ENCODE measurements around the gene OR2M4. TPM values are rescaled to one million over a fixed set of nuclear protein-coding genes. Genes with fewer than 3 reads are reported as not detected.
"Not testable (repeated sequence)": the region's sequence is repeated elsewhere in the genome, so short reads cannot be mapped to it uniquely, and the experiment has no call there.

Gene OR2M4
- total RNA-seq, 4 donors from 2014 or later, result not detected

DNA sequence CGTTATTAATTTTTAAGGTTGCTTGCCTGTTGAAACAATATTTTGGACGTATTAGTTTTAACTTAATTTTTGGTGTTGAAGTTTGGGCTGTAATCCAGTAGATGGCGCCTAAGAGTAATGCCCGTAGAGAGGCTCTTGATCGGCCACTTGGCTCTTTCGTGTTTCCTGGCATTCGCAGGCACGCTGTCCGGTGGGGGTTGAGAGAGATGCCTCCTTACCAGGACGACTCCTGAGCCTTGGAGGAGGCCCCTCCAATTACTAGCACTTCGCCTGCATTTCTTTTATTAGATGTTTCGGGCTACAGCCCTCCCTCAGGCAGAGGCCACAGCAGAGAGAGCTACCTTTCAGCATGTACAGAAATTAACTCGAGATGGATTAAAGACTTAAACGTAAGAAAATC is 12.0 kb downstream of the OR2M4 start:
- Histone ChIP-seq H3K27me3 (no peaks in the 10 kb centered on the region), H3K27ac (no peak overlapping the region), H3K4me3 (no peak overlapping the region), H3K36me3 (no peaks in the 10 kb centered on the region), H3K4me1 (no peaks in the 10 kb centered on the region), H3K9me3 (no peaks in the 10 kb centered on the region)
- 16% methylated on average over 14 of the region's 14 CpGs for WGBS
- no peak for DNase-seq (ENCODE audit: low spot score in 2 of 2)
- TF ChIP-seq CTCF (IDR thresholded peaks at IDR 0.05) (peak in 1 of 2 donors; percentile 43), POLR2A (IDR thresholded peaks at IDR 0.05) (no peak)

DNA sequence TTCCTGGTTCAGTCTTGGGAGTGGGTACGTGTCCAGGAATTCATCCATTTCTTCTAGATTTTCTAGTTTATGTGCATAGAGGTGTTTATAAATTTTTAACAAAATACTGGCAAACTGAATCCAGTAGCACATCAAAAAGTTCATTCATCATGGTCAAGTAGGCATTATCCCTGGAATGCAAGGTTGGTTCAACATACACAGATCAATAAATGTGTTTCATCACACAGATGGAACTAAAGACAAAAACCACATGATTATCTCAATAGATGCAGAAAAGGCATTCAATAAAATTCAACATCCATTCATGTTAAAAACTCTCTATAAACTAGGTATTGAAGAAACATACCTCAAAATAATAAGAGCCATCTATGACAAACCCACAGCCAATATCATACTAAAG is 28.1 kb downstream of the OR2M4 start:
- DNase-seq (ENCODE audit: low spot score in 2 of 2); H3K36me3 ChIP-seq; H3K27me3 ChIP-seq; H3K4me3 ChIP-seq; H3K9me3 ChIP-seq; H3K27ac ChIP-seq; H3K4me1 ChIP-seq: not testable (repeated sequence)
- 81% methylated on average over 1 of the region's 1 CpG for WGBS

DNA sequence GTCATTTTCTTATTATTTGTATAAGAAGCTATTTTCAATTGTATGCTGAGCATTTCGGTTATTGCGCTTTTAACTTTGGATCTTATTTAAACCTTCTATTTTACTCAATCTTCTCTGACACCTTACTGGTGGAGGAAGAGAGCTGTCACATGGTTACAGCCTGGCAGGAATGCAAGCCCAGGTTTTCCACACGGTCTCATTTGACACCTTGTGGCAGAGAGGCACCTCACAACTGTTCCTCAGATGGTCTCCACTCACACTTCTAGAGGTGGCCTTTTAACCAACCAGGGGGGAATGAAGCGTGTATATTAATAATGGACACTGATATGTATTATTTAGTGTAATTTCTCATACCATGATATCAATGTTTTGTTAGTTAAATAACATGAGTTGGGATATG is 37.0 kb downstream of the OR2M4 start:
- TF ChIP-seq POLR2AphosphoS5 (IDR thresholded peaks at IDR 0.05) (no peak), POLR2A (IDR thresholded peaks at IDR 0.05) (no peak), CTCF (IDR thresholded peaks at IDR 0.05) (no peak), EP300 (IDR thresholded peaks at IDR 0.05) (no peak)
- WGBS, result 63% methylated on average over 4 of the region's 4 CpGs
- no peaks in the 10 kb centered on the region for H3K4me1 ChIP-seq
- H3K27me3 ChIP-seq, result no peaks in the 10 kb centered on the region
- no peak for DNase-seq (ENCODE audit: low spot score in 2 of 2)
- no peaks in the 10 kb centered on the region for H3K36me3 ChIP-seq
- H3K9me3 ChIP-seq, result no peaks in the 10 kb centered on the region
- H3K27ac ChIP-seq, result no peak overlapping the region
- no peak overlapping the region for H3K4me3 ChIP-seq

DNA sequence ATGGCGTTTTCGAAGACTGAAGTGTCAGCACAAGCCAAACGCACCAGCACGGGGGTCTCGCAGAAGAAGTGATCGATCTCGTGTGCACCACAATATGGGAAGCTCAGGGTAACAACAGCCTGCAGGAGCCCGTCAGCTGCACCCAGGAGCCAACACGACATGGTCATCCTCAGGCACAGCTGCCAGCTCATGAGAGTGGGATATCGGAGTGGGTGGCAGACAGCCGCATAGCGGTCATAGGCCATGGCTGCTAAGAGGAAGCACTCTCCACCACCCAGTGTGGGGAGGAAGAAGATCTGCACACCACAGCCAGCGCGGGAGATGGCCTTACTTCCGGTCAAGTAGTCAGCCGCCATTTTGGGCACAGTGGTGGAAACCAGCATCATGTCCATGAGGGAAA is 42.0 kb downstream of the OR2M4 start:
- 100% methylated on average over 2 of the region's 16 CpGs for WGBS
- H3K4me3 ChIP-seq; H3K9me3 ChIP-seq; H3K36me3 ChIP-seq; H3K4me1 ChIP-seq; H3K27me3 ChIP-seq; DNase-seq (ENCODE audit: low spot score in 2 of 2); H3K27ac ChIP-seq: not testable (repeated sequence)

GRCh38 chr1:248277876-248278275 is 46.7 kb downstream of the OR2M4 start, which contains the start of gene OR2T33:
Gene OR2T33, minus strand, starts transcription at chr1:248277976. Its CDS starts 4,162 bp downstream, at chr1:248273814.
- DNase-seq (ENCODE audit: low spot score in 2 of 2), result no peak
- 20% methylated on average over 1 of the region's 1 CpG for WGBS
- no peaks in the 10 kb centered on the region for H3K36me3 ChIP-seq
- H3K9me3 ChIP-seq, result no peaks in the 10 kb centered on the region
- H3K27me3 ChIP-seq, result no peaks in the 10 kb centered on the region
- no peak within 1 kb of the TSS for H3K4me3 ChIP-seq
- no peak within 1 kb of the TSS for H3K27ac ChIP-seq
- H3K4me1 ChIP-seq, result no peaks in the 10 kb centered on the region
- TF ChIP-seq POLR2A (IDR thresholded peaks at IDR 0.05), result no peak
- TF ChIP-seq EP300 (IDR thresholded peaks at IDR 0.05), result no peak
- TF ChIP-seq CTCF (IDR thresholded peaks at IDR 0.05), result no peak
- TF ChIP-seq POLR2AphosphoS5 (IDR thresholded peaks at IDR 0.05), result no peak

DNA sequence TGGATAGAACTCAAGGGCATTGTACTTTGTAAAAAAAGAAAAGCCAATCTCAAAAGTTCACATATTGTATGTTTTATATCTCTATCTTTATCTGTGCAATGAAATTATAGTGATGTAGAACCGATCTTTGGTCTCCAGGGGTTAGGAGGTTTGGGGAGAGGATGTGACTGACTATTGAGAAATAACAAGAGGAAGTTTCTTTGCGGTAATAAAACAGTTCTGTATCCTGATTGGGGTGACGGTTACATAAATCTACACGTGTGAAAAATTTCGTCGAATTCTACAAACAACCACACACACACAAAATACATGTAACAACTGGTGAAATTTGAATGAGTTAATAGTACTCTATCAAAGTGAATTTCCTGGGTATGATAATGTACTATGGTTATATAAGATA is 57.2 kb downstream of the OR2M4 start:
- Histone ChIP-seq H3K27ac (no peak overlapping the region), H3K4me1 (no peaks in the 10 kb centered on the region), H3K27me3 (no peaks in the 10 kb centered on the region), H3K36me3 (no peaks in the 10 kb centered on the region), H3K4me3 (no peak overlapping the region), H3K9me3 (peaks cover 3% of the 10 kb centered on the region)
- 47% methylated on average over 6 of the region's 6 CpGs for WGBS
- no peak for DNase-seq (ENCODE audit: low spot score in 2 of 2)
- TF ChIP-seq POLR2AphosphoS5 (IDR thresholded peaks at IDR 0.05) (no peak), POLR2A (IDR thresholded peaks at IDR 0.05) (no peak), EP300 (IDR thresholded peaks at IDR 0.05) (no peak), CTCF (IDR thresholded peaks at IDR 0.05) (no peak)

Other genes with a start within 250 kb of the OR2M4 start
- gene OR2L5, start 217.8 kb upstream of the OR2M4 start, total RNA-seq, result not detected
- gene OR2L2, start 201.3 kb upstream of the OR2M4 start, total RNA-seq, result not detected
- not detected for gene OR2L3, start 184.6 kb upstream of the OR2M4 start, total RNA-seq
- gene OR2L13, start 136.2 kb upstream of the OR2M4 start, total RNA-seq, result not detected
- gene OR2M5, start 86.3 kb upstream of the OR2M4 start, total RNA-seq, result not detected
- gene OR2M2, start 56.6 kb upstream of the OR2M4 start, total RNA-seq, result not detected
- gene OR2M3, start 34.2 kb upstream of the OR2M4 start, total RNA-seq, result not detected
- gene OR2T33, start 46.6 kb downstream of the OR2M4 start, total RNA-seq, result under 1 TPM in 1 of 4 donors, not detected in 3; 0.34 TPM
- not detected for gene OR2T12, start 72.0 kb downstream of the OR2M4 start, total RNA-seq
- gene OR2M7, start 93.2 kb downstream of the OR2M4 start, total RNA-seq, result not detected
- gene OR14C36, start 117.4 kb downstream of the OR2M4 start, total RNA-seq, result not detected
- not detected for gene OR2T4, start 130.2 kb downstream of the OR2M4 start, total RNA-seq
- gene OR2T6, start 144.3 kb downstream of the OR2M4 start, total RNA-seq, result not detected
- gene OR2T1, start 171.6 kb downstream of the OR2M4 start, total RNA-seq, result not detected
- under 1 TPM in 1 of 4 donors, not detected in 3; 0.31 TPM for gene OR2T2, start 214.2 kb downstream of the OR2M4 start, total RNA-seq
- gene OR2T3, start 241.9 kb downstream of the OR2M4 start, total RNA-seq, result not detected